ENCODE results near the gene TMEM132D.

Gene TMEM132D

DNA sequence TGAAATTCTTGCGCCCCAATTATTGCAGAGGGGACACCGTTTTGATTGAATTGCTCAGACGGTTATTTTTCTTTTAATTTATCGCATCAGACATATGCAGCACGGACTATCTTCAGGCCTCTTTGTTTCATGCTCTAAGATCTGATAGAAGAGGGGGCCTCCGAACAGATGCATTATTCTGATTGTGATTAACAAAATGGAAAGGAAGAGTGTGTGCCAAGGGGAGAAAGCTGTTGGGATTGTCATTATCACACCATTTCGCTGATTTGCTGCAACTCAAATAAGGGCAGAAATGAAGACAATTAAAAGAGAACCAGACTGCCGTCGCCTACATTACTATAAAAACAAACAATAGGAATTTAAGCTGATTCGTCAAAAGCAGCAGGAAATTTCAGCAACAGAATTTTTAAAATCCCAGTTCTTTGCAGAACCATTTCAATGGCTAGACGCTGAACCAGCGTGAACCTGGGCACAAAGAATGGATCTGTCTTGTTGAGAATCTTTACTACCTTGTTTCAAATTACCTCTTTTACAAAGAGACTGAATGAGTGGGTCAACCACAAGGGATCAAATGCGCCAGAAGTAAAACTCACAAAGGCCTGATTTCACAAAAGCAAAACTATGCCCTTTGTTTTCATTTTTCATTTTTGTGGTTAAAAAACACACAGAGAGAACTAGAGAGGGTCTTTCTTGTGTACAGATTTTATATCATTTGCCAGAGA lies 30.6 kb downstream of the TMEM132D start:
- DNase-seq (ENCODE audit: low spot score), result no peak

DNA sequence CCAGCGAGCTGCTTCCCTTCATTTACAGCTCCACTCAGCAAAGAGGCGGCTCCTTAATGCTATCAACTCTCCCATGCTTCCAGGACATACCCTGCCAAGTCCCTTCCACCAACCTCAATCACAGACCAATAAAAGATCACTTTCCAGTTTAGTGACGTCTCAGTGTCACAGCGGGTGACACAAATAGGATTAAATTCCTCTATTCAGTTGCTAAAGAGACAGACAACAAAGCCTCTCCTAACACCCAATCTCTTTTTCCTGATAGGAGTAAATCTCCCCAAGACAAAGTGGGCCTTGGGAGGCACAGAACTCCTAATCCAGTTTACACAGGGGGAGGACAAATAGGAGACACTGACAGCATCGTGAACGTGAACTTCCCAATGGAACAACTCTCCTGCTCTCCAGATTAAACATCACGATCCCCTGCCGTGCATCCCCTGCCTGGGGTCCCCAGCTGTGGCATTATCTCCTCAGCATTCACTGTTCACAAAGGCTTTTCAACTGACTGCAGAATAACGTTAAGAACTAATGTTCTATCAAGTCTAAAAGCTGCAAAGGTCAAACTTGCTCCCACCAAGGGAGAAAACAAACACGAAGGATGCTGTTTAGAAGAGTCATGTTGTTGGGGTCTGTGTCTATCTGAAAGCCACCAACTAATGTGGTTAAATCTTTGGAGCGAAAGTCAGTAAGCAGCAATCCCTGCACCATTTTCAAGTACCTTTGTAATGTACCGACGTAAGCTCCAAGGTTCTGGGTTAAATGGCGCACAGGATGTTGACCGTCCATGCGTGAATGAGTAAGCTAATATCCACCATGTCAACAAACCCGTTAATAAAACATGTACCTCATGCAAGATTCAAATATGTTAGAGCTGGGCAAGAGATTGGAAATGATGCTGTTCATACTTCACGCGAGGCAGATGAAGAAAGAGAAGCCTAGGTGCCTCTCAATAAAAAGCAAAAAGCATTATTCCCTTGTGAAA lies 31.5 kb downstream of the TMEM132D start:
- DNase-seq (ENCODE audit: low spot score), result no peak

DNA sequence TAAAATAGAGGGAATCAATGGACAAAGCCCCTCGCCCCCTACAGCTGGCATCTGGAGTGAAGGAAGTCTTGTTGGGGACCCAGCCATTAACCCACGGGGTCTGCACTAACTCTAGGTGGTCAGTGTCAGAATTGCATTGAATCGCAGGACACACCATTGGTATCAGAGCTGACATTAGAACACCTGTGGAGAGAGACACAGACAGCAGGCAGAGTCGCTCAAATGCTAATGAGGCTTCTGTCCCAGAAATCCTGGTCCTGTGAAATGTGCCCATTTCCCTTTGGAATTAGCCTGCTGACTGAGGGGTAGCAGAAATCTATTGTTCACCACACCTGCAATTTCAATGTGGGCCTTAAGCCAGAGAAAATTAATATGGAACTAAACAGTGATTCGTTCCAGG lies 33.0 kb downstream of the TMEM132D start:
- DNase-seq (ENCODE audit: low spot score), result no peak

DNA sequence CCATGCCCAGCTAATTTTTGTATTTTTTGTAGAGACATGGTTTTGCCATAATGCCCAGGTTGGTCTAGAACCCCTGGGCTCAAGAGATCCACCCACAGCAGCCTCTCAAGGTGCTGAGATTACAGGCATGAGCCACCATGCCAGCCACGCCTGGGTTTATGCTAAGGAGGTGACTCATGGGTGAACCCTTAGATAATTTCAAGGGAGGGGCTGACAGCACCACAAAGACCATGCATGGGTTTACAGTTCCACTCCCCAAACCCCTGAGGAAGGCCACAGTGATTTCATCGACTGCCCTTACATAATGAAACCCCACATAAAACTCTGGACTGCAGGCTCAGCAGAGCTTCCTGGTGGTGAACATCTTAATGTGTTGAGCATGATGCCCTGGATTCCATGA lies 33.7 kb downstream of the TMEM132D start:
- DNase-seq (ENCODE audit: low spot score), result no peak

DNA sequence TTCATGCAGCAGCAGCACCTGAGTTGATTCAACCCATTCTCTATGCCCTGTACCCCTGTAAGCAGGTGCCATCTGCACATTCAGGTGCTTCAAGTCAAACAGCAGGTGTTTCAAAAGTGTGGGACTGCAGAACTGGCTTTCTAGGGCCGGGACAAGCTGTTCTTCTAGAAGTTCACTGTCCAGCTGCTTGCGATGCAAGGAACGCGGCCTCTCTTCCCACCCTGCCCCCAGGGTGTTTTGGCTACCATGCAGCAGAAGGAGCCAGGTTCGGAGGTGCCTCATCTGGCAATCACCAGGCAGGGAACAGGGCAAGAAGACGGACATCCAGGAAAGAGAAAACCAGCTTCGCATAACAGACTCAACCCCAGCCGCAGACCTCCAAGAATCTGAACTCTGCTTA lies 35.2 kb downstream of the TMEM132D start:
- no peak for DNase-seq (ENCODE audit: low spot score)

DNA sequence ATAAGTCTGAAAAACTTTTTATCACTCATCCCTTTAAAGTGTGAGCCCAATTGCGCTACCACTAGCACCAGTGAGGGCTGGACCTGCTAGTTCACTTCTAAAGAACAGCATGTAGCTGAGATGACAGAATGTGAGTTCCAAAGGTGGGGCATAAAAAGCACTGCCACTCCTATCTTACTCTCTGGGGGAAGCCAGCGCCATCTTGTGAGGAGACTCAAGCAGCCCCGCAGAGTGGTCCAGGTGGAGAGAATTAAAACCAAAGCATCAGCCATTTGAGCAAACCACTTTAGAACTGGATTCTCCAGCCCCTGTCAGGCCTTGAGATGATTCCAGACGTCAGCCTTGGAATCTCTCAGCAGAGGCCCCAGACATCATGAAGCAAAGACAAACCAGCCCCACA lies 39.9 kb downstream of the TMEM132D start:
- DNase-seq (ENCODE audit: low spot score), result no peak

DNA sequence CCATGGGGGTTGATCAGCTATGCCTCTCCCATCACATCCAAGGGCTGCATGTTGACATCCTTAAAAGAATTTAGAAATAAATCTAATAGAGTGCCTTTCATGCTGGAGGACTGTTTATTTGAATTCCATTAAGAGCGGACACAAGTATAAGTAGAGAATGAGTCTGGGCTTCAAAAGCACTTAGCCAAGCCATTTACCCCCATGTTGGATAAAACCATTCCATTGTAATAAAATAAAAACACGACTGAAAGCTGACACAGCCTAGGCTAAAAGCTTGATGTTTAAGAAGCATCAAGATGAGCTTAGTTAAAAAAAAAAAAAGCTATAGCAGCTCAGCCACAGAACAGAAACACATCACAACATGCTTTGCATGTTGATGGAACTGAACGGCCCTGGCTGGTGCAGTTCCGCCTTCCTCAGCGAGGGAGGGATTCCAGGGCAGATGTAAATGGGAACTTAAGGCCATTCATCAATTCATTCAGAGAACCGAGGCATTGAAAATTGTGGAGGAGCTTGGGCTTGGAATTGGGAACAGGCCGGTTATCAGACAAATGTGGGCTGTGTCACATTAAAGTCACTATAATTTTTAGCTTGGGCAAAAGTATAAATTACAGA lies 41.2 kb downstream of the TMEM132D start:
- no peak for DNase-seq (ENCODE audit: low spot score)

DNA sequence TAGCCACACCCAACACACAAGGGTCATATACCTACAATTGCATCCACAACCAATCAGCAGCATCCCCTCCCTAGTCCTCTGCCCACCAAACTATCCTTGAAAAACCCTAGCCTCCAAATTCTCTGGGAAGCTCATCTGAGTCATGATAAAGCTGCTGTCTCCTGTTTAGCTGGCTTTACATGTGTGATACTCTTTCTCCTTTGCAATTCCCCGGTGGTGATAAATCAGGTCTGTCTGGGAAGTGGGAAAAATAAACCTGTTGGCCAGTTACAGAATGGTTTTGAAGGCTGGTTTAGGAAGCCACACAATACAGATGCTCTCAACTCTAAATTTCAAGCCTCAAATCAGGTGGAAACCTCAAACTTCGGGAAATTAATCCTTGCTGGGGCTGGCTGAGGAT lies 41.9 kb downstream of the TMEM132D start:
- no peak for DNase-seq (ENCODE audit: low spot score)

DNA sequence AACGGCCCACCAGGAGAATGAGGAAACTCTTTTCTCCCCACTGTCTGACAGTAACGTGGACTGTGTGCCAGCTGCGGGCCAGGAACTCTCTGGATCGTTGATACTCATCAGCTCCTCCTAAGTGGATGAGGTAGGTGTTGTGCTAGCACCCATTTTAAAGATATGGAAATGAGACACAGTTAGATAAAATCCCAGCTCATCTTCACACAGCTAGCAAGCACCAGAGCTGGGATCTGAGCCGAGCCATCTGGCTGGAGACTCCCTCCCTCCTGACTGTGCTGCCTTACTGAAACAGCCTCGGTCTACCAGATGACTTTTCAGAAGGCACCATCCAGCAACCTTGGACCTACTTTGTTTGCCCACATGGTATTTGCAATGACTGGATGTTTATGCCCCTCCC lies 49.2 kb downstream of the TMEM132D start:
- DNase-seq (ENCODE audit: low spot score), result no peak

DNA sequence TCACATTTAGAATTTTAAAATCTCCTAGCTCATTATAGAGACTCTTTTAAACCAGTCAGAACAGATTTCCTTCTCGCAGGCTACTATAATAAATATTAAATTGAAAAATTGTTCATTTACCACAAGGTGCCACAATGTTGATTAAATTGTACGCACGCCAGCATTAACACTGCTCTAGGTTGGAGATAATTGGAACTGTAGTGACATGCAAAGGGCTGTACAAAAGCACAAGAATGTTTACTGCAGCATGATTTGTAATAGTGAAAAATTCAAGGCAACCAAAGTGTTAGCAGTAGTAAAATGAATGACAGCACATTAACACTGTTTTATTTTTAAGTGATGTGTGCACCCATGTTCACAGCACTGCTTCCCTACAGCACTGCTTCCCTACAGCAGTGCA lies 52.5 kb downstream of the TMEM132D start:
- no peak for DNase-seq (ENCODE audit: low spot score)

DNA sequence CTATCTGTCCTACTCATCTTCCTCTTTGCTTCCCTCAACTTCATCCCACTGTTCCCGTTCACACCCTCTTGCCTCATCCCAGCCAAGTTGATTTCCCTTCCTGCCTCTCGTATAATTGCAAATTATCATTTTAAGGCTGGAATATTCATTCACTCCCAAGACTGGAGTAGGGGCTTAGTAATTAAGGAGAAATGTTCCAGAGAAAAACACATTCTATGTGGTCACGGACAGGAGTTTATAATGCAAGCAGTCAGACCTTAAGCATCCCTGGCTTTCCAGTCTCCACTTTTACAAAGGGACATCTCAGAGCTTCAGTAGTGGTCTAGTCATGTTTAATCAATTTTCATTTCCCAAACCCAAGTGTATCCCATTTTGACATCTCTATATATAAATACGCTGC lies 54.9 kb downstream of the TMEM132D start:
- no peak for DNase-seq (ENCODE audit: low spot score)

DNA sequence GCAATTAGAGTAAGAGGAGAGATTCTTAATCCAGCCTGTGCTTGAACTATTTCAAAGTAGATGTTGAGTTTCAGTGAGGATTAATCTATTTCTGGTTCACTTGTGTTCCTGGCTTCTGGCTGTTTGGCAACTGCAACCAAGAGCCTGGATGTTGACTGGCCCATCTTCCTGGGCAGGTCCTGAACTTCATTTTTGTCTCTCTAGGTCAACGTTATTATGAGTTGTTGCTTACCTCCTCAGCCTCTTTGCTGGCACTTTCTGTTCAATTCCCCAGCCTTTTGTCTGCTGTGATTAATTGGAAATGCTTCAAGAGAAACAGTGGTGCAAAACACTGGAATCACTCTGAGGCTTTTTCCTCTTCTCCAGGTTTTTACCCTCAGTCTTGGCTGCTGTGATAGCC lies 56.8 kb downstream of the TMEM132D start:
- DNase-seq (ENCODE audit: low spot score), result no peak

DNA sequence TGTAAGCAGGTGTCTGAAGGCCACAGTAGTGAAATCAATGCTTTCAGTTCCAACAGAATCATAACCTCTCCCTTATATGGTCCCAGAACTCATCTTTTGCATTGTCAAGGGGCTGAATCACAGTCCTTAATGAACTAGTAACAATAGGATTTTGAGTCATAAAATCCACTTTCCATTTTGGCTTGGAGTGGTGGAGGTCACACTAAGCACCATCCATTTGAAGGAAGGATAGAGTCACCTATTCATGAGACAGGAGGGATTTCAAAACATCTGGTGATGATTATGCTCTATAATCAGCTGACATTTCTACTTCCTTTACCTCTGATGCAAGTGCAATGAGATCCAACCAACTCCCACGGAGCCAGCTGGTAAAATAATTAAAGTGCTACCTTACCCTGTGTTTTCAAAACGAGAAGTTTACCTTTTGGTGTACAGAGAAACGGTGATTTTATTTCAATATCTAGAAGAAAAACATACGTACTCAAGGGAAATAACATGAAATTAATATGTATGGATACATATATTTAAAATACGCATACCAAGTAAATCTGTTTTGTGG lies 59.1 kb downstream of the TMEM132D start:
- no peak for DNase-seq (ENCODE audit: low spot score)

DNA sequence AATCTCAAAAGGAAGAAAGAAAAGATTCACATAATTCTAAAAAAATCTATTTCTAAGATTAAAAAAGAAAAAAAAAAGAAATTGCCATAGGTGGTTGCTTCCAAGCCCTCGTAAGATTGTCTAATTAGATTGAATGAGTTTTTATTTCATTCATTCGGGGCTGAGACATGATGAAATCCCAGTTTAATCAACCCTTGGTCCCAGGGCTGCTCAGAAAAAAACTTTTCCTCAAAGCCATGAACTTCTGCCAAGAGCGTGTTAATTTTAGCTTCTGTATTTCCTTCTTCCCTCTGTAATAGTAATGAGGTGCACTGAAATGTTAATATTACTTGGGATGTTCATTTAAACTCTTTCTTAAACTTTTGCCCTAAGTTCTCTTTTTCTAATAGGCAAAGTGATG lies 62.6 kb downstream of the TMEM132D start:
- no peak for DNase-seq (ENCODE audit: low spot score)

DNA sequence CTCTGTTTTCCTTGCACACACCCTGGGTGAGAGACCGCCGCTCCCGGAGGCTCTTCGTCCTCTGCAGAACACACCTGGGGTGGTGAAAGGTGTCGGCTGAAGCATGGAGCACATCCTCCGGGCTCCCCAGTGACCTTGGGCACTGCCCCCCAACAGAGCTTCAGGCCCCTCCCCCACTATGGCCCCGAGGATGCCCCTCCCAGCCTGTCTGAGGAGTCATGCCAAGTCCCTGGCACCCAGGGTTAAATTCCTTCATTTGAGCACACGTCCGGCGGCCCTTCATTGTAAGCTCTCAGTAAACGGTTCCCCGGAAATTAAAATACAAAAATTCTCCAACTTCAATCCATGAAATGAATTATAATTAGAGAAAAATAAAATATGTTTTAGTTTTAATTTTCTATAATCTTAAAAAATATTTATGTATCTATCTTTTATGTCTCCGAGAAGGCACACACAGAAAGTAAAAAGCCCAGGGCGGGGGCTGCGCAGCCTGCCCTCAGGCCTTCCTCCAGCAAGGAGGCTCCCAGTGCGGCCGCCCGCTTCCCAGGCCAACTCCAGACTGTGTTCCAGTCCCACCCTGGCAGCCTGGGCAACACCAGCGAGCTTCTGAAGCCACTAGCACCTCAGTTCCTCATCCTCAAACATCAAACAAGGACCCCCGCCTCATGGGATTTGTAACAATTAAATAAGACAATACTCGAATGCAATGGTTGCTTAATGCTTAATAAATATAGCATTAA lies 63.5 kb downstream of the TMEM132D start:
- no peak for DNase-seq (ENCODE audit: low spot score)

DNA sequence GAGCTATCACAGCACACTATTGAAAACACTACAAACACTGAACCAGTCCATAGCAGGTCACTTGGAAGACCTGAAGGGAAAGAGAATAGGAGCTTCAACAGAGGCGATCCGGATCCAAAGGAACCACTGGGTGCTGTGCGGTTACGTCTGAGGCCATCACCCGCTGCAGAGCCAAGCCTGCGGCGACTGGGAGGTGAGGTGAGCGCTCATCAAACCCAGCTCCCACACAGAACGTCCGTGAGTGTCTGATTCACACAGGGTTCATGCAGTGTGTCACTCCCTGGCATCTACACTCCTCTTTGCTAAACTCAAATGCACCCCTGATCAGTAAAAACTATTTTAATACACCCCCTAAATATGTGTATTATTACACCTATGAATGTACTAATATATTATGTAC lies 64.1 kb downstream of the TMEM132D start:
- DNase-seq (ENCODE audit: low spot score), result no peak

DNA sequence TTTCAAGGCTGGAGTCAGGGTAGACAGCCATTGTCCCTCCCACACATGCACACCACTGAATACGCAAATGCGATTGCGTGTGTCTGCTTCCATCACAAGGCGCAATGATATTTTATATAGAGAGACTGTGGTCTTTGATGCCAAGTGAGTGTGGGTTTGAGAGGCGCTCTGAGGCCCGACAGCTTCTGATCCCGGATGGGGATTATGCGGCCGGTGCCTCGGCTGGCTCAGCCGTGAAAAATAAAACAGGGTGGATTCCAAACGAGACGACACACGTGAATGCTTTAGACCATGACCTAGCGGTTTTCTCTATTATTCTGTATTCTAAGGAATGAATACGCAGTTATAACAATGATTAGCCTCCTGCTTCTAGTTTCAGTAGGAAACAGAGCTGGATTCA lies 72.5 kb downstream of the TMEM132D start:
- DNase-seq (ENCODE audit: low spot score), result no peak

DNA sequence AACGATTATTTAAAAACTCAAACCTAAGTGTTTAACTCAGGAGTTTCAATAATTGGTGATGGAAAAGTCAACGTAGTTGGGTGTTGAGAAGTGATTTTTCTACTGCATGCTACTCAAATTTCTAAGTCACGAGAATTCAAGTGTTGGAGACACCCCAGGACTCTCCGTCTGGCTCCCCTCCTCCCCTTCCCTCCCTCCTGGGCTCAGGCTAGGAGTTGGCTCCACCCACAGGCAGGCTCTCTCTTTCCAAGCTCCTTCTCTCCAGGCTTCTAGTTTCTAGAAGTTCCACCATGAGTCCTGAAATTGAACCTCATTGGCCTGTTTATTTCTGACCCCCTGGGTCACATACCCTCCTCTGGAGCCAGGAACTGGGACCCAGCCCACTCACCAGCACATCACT lies 73.0 kb downstream of the TMEM132D start:
- no peak for DNase-seq (ENCODE audit: low spot score)

DNA sequence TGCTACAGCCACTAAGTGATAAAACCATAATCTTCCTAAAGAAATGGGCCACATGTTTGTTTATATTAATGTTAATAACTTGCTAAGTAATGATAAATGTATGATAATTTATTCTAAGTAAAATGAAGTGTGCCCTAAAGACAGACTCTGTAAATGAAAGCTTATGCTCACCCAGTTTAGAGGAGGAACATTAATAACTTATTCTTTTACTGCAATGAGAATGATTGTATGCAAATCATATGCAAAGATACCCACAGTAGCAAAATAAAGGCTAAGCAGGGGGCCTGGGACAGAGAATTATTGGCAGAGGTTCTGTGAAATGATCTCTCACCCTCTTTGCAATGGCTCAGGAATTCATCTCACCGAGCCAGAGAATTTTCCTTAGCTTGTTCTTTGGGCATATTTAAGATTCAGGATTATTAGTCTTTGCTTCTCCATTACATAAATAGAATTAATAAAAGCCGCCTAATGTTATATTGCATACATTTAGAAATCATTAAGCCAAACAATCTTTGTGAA lies 75.9 kb downstream of the TMEM132D start:
- no peak for DNase-seq (ENCODE audit: low spot score)

DNA sequence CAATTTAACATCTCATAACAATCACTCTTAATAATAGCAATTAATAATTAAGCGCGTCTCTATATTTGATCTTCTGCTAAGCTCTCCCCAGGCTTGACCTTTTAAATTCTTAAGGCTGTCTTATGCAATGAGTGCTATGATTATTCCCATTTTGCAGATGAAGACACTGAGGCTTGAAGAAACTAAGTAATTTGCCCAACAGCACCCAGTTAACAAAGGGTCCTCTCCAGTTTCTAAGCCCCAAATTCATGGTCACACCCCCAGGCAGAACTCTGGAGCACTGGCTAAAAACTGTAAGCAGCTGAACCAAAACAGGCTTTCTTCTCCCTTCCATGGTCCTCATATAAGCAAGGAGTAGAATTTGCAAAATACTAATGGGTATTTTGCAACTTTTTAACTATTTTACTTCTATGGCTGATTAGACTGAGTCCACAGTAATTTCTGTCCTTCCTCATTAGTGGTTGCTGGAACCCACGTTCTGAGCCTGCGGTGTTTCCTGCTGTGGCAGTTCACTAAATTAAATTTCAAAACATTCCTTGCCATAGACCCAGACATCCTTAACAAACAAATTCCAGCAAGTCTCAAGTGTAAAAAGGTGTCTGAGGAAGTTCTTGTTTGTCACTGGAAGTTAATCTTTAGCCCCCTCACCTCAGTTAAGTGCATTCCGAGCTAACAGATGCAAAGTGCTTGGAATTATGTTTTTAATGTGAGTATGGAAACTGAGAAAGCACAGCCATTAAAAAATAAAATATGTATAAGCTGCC lies 76.5 kb downstream of the TMEM132D start:
- DNase-seq (ENCODE audit: low spot score), result no peak

DNA sequence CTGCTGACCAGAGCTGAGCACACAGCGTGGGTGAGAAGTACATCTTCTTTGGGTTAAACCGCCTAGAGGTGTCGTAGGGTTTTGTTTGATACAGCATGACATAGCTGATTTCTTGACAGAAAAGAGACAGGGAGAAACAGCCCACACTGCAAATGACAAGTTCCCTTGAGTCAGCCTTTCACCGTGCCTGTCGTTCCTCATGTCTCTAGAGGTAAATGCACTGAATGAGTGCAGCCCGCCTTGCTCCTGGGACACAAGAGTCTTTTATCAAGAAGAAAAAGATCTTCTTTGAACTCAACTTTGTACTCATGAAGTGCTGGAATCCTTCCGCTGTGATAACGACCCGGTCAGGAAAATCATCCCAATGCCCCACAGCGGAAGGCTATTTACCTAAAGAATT lies 77.6 kb downstream of the TMEM132D start:
- no peak for DNase-seq (ENCODE audit: low spot score)
